Bronchus fibroblast of lung (primary cell): ENCODE data around the gene SEPTIN12. TPM values are rescaled to one million over a fixed set of nuclear protein-coding genes. Genes with fewer than 3 reads are reported as not detected.

Source experiments
- total RNA-seq: library from RNA; depleted of rRNA; stranded (reverse); fragments of >200 nt; gene quantifications from 2 replicates; pipeline ENCODE4 v1.2.3, GENCODE V29; 2015

SEPTIN12 gene
- not detected in 2 replicates for total RNA-seq

GRCh38 chr16:4787627-4788482 lies at the start of gene SEPTIN12:
SEPTIN12 (minus strand) TSS chr16:4788345; CDS start chr16:4787645, 700 bp downstream.

GRCh38 chr16:4801962-4802658 lies 14.0 kb upstream of the SEPTIN12 start, which contains the start of gene ROGDI:
ROGDI (minus strand) TSS chr16:4802633; CDS start chr16:4802571, 62 bp downstream.

DNA sequence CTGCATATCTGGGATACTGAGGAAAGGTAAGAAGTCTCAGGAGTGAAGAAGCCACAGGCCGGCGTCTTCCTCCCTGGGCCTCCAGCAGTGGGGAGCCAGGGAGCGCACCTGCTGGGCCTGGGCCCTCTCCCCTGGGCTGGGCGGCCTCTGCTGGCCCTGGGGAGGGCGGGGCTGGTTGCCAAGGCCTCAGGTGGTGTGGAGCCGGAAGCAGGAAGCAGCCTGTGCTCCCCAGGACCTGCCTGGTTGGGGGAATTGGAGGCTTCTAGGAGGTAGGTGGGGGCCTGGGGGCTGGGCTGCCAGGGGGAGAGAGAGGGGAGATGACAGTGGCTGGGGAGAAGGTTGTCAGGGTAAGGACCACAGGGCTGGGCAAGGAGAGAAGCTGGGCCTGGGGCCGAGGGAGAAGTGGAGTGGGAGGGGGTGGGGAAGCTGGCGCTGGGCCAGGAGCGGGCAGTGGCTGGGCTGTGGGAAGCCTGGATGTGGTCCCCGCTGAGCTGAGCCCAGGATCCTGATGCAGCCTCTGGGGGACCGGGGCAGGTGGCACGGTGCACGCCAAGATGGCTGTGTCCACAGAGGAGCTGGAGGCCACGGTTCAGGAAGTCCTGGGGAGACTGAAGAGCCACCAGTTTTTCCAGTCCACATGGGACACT lies 7.2 kb upstream of the SEPTIN12 start, which contains the start of gene SMIM22:
TSS of gene SMIM22 (plus strand) at position 189 of the 647 bp plus-strand sequence. CDS start at position 555, 366 bp downstream.

DNA sequence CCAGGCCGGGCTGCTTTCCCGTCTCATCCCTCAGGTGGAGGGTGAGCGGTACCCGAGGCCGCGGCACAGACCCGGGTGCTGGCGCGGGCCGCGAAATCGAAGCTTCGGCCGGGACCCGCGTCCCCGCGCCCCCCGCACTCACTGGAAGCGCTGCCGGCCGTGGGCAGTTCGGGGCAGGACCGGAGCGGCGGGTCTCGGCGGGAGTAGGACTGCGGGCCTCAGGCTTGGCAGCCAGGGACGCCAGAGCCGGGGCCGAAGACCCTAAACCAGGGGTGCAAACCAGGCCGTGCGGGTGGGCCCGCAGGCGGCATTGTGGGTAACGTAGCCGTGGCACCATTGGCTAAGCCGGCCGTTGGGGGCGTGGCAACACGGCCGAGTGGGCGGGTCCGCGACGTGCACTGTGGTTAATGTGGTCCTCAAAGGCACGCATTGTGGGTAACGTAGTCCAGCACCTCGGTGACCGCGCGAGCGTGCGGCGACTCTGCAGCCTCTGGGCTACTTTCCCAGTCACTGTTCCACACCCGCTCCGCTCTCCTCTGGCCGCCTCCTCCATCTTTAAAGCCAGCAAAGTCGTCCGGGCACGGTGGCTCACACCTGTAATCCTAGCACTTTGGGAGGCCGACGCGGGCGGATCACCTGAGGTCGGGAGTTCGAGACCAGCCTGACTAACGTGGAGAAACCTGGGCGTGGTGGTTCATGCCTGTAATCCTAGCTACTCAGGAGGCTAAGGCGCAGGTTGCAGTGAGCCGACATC lies 21.1 kb downstream of the SEPTIN12 start, which contains the start of gene ZNF500:
TSS of gene ZNF500 (minus strand) at position 288 of the 754 bp plus-strand sequence. CDS start 1,184 bp downstream, outside the sequence.

DNA sequence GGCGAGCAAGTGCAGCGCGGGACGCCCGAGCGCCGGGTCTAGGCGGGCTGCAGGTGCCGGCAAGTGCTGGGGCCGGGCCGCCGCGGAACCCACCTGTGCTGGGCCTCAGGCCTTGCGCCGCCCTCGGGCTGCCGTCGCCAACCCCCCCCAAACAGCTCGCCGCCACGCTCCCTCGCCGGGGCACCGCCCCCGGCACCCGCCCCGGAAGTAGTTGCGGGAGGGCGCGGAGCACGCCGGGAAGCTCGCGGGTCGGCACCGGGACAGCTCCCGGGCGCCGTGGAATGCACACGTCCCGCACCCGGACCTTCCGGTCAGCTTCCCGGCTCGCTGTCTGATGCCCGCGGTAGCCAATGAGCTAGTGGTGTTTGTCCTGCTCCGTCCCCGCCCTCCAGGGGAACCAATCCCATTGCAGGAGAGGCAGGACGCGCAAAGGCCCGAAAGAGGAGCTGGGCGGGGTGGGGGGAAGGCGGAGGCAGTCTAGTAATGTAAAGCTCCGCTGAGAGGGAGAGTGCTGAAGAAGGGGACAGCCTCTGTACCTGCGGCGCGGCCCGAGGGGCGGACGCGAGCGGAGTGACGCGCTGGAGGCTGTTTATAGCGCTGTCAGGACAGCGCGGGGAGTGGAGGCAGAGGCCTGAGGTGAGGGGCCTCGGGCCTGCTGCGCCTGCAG lies 53.9 kb downstream of the SEPTIN12 start, which contains the start of the genes ANKS3 and DNAAF8:
TSS of gene ANKS3 (minus strand) at position 209 of the 667 bp plus-strand sequence. CDS start 4,122 bp downstream, outside the sequence.
TSS of gene DNAAF8 (plus strand) at position 475 of the 667 bp plus-strand sequence. CDS start 1,978 bp downstream, outside the sequence.

Other genes starting within 250 kb of the SEPTIN12 start
- 8.0 and 9.9 TPM in 2 replicates for gene CDIP1, start 249.6 kb downstream of the SEPTIN12 start, total RNA-seq
- gene C16orf96, start 232.0 kb downstream of the SEPTIN12 start, total RNA-seq = under 0.01 and 0.17 TPM in 2 replicates
- gene UBALD1, start 173.5 kb downstream of the SEPTIN12 start, total RNA-seq = 8.6 and 11.0 TPM in 2 replicates
- 26.0 and 28.9 TPM in 2 replicates for gene MGRN1, start 163.5 kb downstream of the SEPTIN12 start, total RNA-seq
- gene NUDT16L1, start 94.8 kb downstream of the SEPTIN12 start, total RNA-seq = 22.9 and 23.8 TPM in 2 replicates
- gene ANKS3, start 54.1 kb downstream of the SEPTIN12 start, total RNA-seq = 10.4 and 10.8 TPM in 2 replicates
- 0.30 and 1.5 TPM in 2 replicates for gene DNAAF8, start 53.8 kb downstream of the SEPTIN12 start, total RNA-seq
- gene ZNF500, start 21.2 kb downstream of the SEPTIN12 start, total RNA-seq = 7.9 and 8.6 TPM in 2 replicates
- not detected in 2 replicates for gene SMIM22, start 7.0 kb upstream of the SEPTIN12 start, total RNA-seq
- 18.3 and 27.1 TPM in 2 replicates for gene ROGDI, start 14.3 kb upstream of the SEPTIN12 start, total RNA-seq
- 39.5 and 44.4 TPM in 2 replicates for gene GLYR1, start 58.9 kb upstream of the SEPTIN12 start, total RNA-seq
- 16.1 and 18.0 TPM in 2 replicates for gene UBN1, start 59.1 kb upstream of the SEPTIN12 start, total RNA-seq
- 4.8 and 6.9 TPM in 2 replicates for gene PPL, start 148.8 kb upstream of the SEPTIN12 start, total RNA-seq
- gene SEC14L5, start 170.0 kb upstream of the SEPTIN12 start, total RNA-seq = 0.17 TPM in 1 of 2 replicates, not detected in the other
- gene NAGPA, start 245.6 kb upstream of the SEPTIN12 start, total RNA-seq = 18.3 and 26.7 TPM in 2 replicates